Measurements from ENCODE around the gene IKBKE. TPM values are rescaled to one million over a fixed set of nuclear protein-coding genes. Genes with fewer than 3 reads are reported as not detected.

IKBKE gene
- total RNA-seq, 1 donor from 2014 or later: 12.2 TPM

GRCh38 chr1:206512851-206513180 lies 42.5 kb downstream of the IKBKE start:
- no peak for DNase-seq

- DNase-seq: peak; percentile 96
Measured at GRCh38 chr1:206513312-206514111, 43.2 kb downstream of the IKBKE start.

GRCh38 chr1:206514813-206515387 lies 44.6 kb downstream of the IKBKE start:
- no peak for DNase-seq

GRCh38 chr1:206516728-206516990 lies 46.4 kb downstream of the IKBKE start:
- DNase-seq: no peak

GRCh38 chr1:206517784-206518183 lies 47.5 kb downstream of the IKBKE start:
- no peak for DNase-seq

GRCh38 chr1:206518206-206518605 lies 47.9 kb downstream of the IKBKE start:
- DNase-seq: no peak

GRCh38 chr1:206518743-206519142 lies 48.5 kb downstream of the IKBKE start:
- no peak for DNase-seq

GRCh38 chr1:206521127-206521526 lies 50.9 kb downstream of the IKBKE start:
- no peak for DNase-seq

- DNase-seq: no peak
Measured at GRCh38 chr1:206521694-206522402, 51.6 kb downstream of the IKBKE start.

GRCh38 chr1:206524739-206525364 lies 54.6 kb downstream of the IKBKE start:
- DNase-seq: no peak

GRCh38 chr1:206526064-206526911 lies 56.0 kb downstream of the IKBKE start:
- DNase-seq: no peak

GRCh38 chr1:206529425-206529824 lies 59.1 kb downstream of the IKBKE start:
- DNase-seq: no peak

GRCh38 chr1:206532368-206532767 lies 62.1 kb downstream of the IKBKE start:
- DNase-seq: no peak

- no peak for DNase-seq
Measured at GRCh38 chr1:206534552-206534951, 64.3 kb downstream of the IKBKE start.

- DNase-seq: no peak
Measured at GRCh38 chr1:206535853-206536188, 65.5 kb downstream of the IKBKE start.

- no peak for DNase-seq
Measured at GRCh38 chr1:206537141-206537540, 66.9 kb downstream of the IKBKE start.

GRCh38 chr1:206538086-206538770 lies 68.0 kb downstream of the IKBKE start:
- DNase-seq: no peak

GRCh38 chr1:206538901-206539640 lies 68.8 kb downstream of the IKBKE start:
- peak; percentile 82 for DNase-seq

GRCh38 chr1:206540044-206540780 lies 69.9 kb downstream of the IKBKE start:
- peak; percentile 70 for DNase-seq

- no peak for DNase-seq
Measured at GRCh38 chr1:206541236-206541833, 71.1 kb downstream of the IKBKE start.
